H1 (cell line): ENCODE measurements around the gene WSCD1. TPM values are rescaled to one million over a fixed set of nuclear protein-coding genes. Genes with fewer than 3 reads are reported as not detected.

Source experiments
- CTCF ChIA-PET: fragments of 300-600 bp; sonication (Branson Sonifier 250); formaldehyde crosslinking; loops from one replicate; lab custom pipeline; 2021; ENCODE audit not compliant: partially characterized antibody; lab: Charles Lee
- POLR2A ChIA-PET: fragments of 300-600 bp; sonication (Branson Sonifier 250); formaldehyde crosslinking; loops from one replicate; lab custom pipeline; 2021; ENCODE audit warnings: inconsistent platforms; ENCODE audit not compliant: partially characterized antibody; lab: Charles Lee
- DNase-seq, 2 experiments: peaks; one replicate each; pipeline versions ENCODE4 v3.0.0 to v3.0.0-alpha.2; 2010 to 2022; ENCODE audit warnings: low spot score in 2 of 2, low read depth in 1 of 2, mixed read lengths in 1 of 2
- FAIRE-seq: peaks from 2 replicates; lab custom pipeline; 2011; peaks lifted over from hg19 to GRCh38; lab: Jason Lieb, UNC
- H2AFZ ChIP-seq: 2 replicates; pipeline ENCODE4 v1.8.1; 2012; ENCODE audit warnings: low read length, inconsistent platforms
- H2AK5ac ChIP-seq: 2 replicates; pipeline ENCODE4 v1.6.1; 2013; ENCODE audit warnings: low read depth, low read length
- H2BK120ac ChIP-seq: replicated peaks from 2 replicates; pipeline ENCODE3; 2013; ENCODE audit warnings: low read depth, low read length, inconsistent platforms
- H2BK12ac ChIP-seq: 2 replicates; pipeline ENCODE4 v1.6.1; 2013; ENCODE audit warnings: low read depth, low read length
- H2BK15ac ChIP-seq: 2 replicates; pipeline ENCODE4 v1.6.1; 2013; ENCODE audit warnings: low read length
- H2BK20ac ChIP-seq: 2 replicates; pipeline ENCODE4 v1.6.1; 2013; ENCODE audit warnings: low read length
- H2BK5ac ChIP-seq: 2 replicates; pipeline ENCODE4 v1.6.1; 2013; ENCODE audit warnings: low read depth, low read length
- H3K14ac ChIP-seq: 2 replicates; pipeline ENCODE4 v1.6.1; 2013; ENCODE audit warnings: inconsistent platforms; ENCODE audit not compliant: insufficient read length
- H3K18ac ChIP-seq: 2 replicates; pipeline ENCODE4 v1.6.1; 2013; ENCODE audit warnings: low read length; ENCODE audit errors: extremely low read depth
- H3K23ac ChIP-seq: 2 replicates; pipeline ENCODE4 v1.6.1; 2013; ENCODE audit warnings: inconsistent platforms; ENCODE audit not compliant: insufficient read length
- H3K23me2 ChIP-seq: 2 replicates; pipeline ENCODE4 v1.6.1; 2013; ENCODE audit warnings: low read depth, low read length
- H3K27ac ChIP-seq: 2 replicates; pipeline ENCODE4 v1.6.1; 2011; ENCODE audit warnings: low read depth, low read length, inconsistent platforms
- H3K27me3 ChIP-seq, 4 experiments: replicated peaks in 1 of 4; 1 replicate in 1 of 4; 2 replicates in 3 of 4; pipeline versions ENCODE4 v1.6.1 to v1.8.1; 2011 to 2013; ENCODE audit warnings: low read length in 3 of 4, mild to moderate bottlenecking in 3 of 4, inconsistent platforms in 2 of 4, mixed read lengths in 2 of 4, moderate library complexity in 1 of 4; ENCODE audit not compliant: control insufficient read depth in 3 of 4, insufficient read depth in 3 of 4; ENCODE audit errors: extremely low read depth in 1 of 4
- H3K36me3 ChIP-seq, 4 experiments: 2 replicates each; pipeline versions ENCODE4 v1.6.1 to v1.8.1; 2011 to 2013; ENCODE audit warnings: mild to moderate bottlenecking in 4 of 4, low read length in 3 of 4, moderate library complexity in 2 of 4, control low read depth in 1 of 4, inconsistent platforms in 1 of 4; ENCODE audit not compliant: insufficient read depth in 4 of 4, control insufficient read depth in 2 of 4
- H3K4ac ChIP-seq: replicated peaks from 2 replicates; pipeline ENCODE3; 2013; ENCODE audit warnings: low read length, low read depth, mixed read lengths, inconsistent platforms; ENCODE audit not compliant: insufficient read length
- H3K4me1 ChIP-seq, 4 experiments: replicated peaks in 1 of 4; 1 replicate in 1 of 4; 2 replicates in 3 of 4; pipeline versions ENCODE4 v1.6.1 to v1.8.1; 2011 to 2013; ENCODE audit warnings: low read length in 3 of 4, inconsistent platforms in 2 of 4, mixed read lengths in 1 of 4; ENCODE audit not compliant: insufficient read depth in 4 of 4, control insufficient read depth in 3 of 4
- H3K4me2 ChIP-seq, 2 experiments: 2 replicates each; pipeline versions ENCODE4 v1.6.1 to v1.8.1; 2011 to 2013; ENCODE audit warnings: low read depth in 2 of 2, low read length in 2 of 2, control low read depth in 1 of 2, inconsistent platforms in 1 of 2, mild to moderate bottlenecking in 1 of 2; ENCODE audit not compliant: insufficient read depth in 1 of 2
- H3K4me3 ChIP-seq, 4 experiments: fragments of 200-600, 300-600 bp in 1 of 4; sonication (generic), shearing (Covaris generic), sonication (Bioruptor Twin) in 1 of 4; 2 replicates each; pipeline versions ENCODE4 v1.5.1 to v1.8.1; 2011 to 2016; ENCODE audit warnings: low read length in 4 of 4, low read depth in 3 of 4, control low read depth in 2 of 4, inconsistent platforms in 2 of 4, mild to moderate bottlenecking in 2 of 4, mixed read lengths in 1 of 4, moderate library complexity in 1 of 4; ENCODE audit not compliant: insufficient read depth in 2 of 4; ENCODE audit errors: extremely low read depth in 1 of 4
- H3K56ac ChIP-seq: replicated peaks from 2 replicates; pipeline ENCODE3; 2013; ENCODE audit warnings: low read depth, mild to moderate bottlenecking, mixed read lengths, low read length, inconsistent platforms; ENCODE audit not compliant: insufficient read length
- H3K79me1 ChIP-seq: 2 replicates; pipeline ENCODE4 v1.6.1; 2013; ENCODE audit warnings: low read depth, low read length, control low read depth
- H3K79me2 ChIP-seq, 2 experiments: 2 replicates each; pipeline versions ENCODE4 v1.6.1 to v1.8.1; 2012 to 2013; ENCODE audit warnings: low read length in 2 of 2, mild to moderate bottlenecking in 2 of 2, inconsistent platforms in 1 of 2; ENCODE audit not compliant: insufficient read depth in 2 of 2, control insufficient read depth in 1 of 2
- H3K9ac ChIP-seq, 4 experiments: replicated peaks in 1 of 4; 1 replicate in 1 of 4; 2 replicates in 3 of 4; pipeline versions ENCODE4 v1.6.1 to v1.8.1; 2011 to 2013; ENCODE audit warnings: low read depth in 3 of 4, low read length in 3 of 4, control low read depth in 2 of 4, mild to moderate bottlenecking in 2 of 4, moderate library complexity in 2 of 4, inconsistent platforms in 1 of 4; ENCODE audit errors: extremely low read depth in 1 of 4
- H3K9me3 ChIP-seq, 2 experiments: 2 replicates each; pipeline versions ENCODE4 v1.6.1 to v1.8.1; 2012 to 2013; ENCODE audit warnings: mild to moderate bottlenecking in 2 of 2, moderate library complexity in 2 of 2, control low read depth in 1 of 2, inconsistent platforms in 1 of 2, low read depth in 1 of 2, low read length in 1 of 2, mixed read lengths in 1 of 2; ENCODE audit not compliant: insufficient read depth in 2 of 2
- H4K20me1 ChIP-seq, 2 experiments: replicated peaks in 1 of 2; 2 replicates each; pipeline versions ENCODE3 to v1.8.1; 2011 to 2013; ENCODE audit warnings: inconsistent platforms in 2 of 2, low read length in 2 of 2, mild to moderate bottlenecking in 1 of 2; ENCODE audit not compliant: insufficient read depth in 2 of 2, control insufficient read depth in 1 of 2
- H4K5ac ChIP-seq: 2 replicates; pipeline ENCODE4 v1.6.1; 2013; ENCODE audit warnings: low read length, low read depth, mixed read lengths, inconsistent platforms; ENCODE audit not compliant: insufficient read length
- H4K8ac ChIP-seq: 2 replicates; pipeline ENCODE4 v1.8.0; 2013; ENCODE audit warnings: mild to moderate bottlenecking, moderate library complexity, low read length, inconsistent platforms; ENCODE audit not compliant: insufficient read depth; ENCODE audit errors: extremely low read depth
- H4K91ac ChIP-seq: replicated peaks from 2 replicates; pipeline ENCODE3; 2013; ENCODE audit warnings: low read length, mixed read lengths, inconsistent platforms; ENCODE audit not compliant: insufficient read length
- BCL11A ChIP-seq, 2 experiments: IDR thresholded peaks; one replicate each; pipeline ENCODE4 v1.6.1; 2011; ENCODE audit warnings: low read depth in 2 of 2, low read length in 2 of 2, mild to moderate bottlenecking in 2 of 2
- EP300 ChIP-seq, 2 experiments: IDR thresholded peaks; 1 replicate in 1 of 2; 2 replicates in 1 of 2; pipeline ENCODE4 v1.6.1; 2011 to 2012; ENCODE audit warnings: low read depth in 2 of 2, low read length in 2 of 2, mild to moderate bottlenecking in 2 of 2, borderline replicate concordance in 1 of 2, inconsistent platforms in 1 of 2, moderate library complexity in 1 of 2
- JUN ChIP-seq: IDR thresholded peaks from 2 replicates; pipeline ENCODE4 v1.6.1; 2011; ENCODE audit warnings: low read depth, mild to moderate bottlenecking, improper control_type of control experiment, low read length
- RBBP5 ChIP-seq: IDR thresholded peaks from 2 replicates; pipeline ENCODE4 v1.7.1; 2012; ENCODE audit warnings: low read depth, mild to moderate bottlenecking, inconsistent platforms, low read length, moderate library complexity, borderline replicate concordance
- SP2 ChIP-seq: IDR thresholded peaks from 2 replicates; pipeline ENCODE4 v1.6.1; 2012; ENCODE audit warnings: mild to moderate bottlenecking, low read length, inconsistent platforms
- WGBS, 2 experiments: shearing (Covaris generic) in 1 of 2; methylation state at CpG; one replicate each; pipeline versions ENCODE4 v1.1.6 to v1.1.7; 2013 to 2015; ENCODE audit warnings: low lambda C conversion rate in 2 of 2, mixed read lengths in 2 of 2, inconsistent platforms in 1 of 2, low coverage in 1 of 2, missing lambda C conversion rate in 1 of 2; ENCODE audit not compliant: insufficient replicate concordance in 2 of 2, insufficient coverage in 1 of 2, insufficient read length in 1 of 2; ENCODE audit errors: extremely low coverage in 1 of 2, missing lambda C conversion rate in 1 of 2; 5-methylcytosine and 5-hydroxymethylcytosine counted together
- polyA plus RNA-seq, 7 experiments: library from polyadenylated mRNA; depleted of rRNA in 3 of 7; stranded (reverse) in 5 of 7; unstranded in 2 of 7; fragments of >200 nt in 5 of 7; fragments of 200-250 nt in 2 of 7; gene quantifications; 1 replicate in 5 of 7; 2 replicates in 1 of 7; 4 replicates in 1 of 7; pipeline versions ENCODE4 v1.2.1 to v1.2.3, GENCODE V29; 2011 to 2013; ENCODE audit warnings: missing spikeins in 2 of 7, mixed read lengths in 2 of 7
- total RNA-seq: library from RNA; stranded (reverse); fragmentation: NEBNext Ultra II Directional; extraction: Animal tissue kit (Norgen Biotek cat#: 25700); gene quantifications from 2 replicates; pipeline ENCODE4 v1.2.1, GENCODE V29; 2021

The WSCD1 gene
- total and polyA plus RNA-seq, 2 of the 8 experiments (the other 6 are each of a cell fraction or from before 2014, with no cell fraction given) = 21.9 to 39.0 TPM

DNA sequence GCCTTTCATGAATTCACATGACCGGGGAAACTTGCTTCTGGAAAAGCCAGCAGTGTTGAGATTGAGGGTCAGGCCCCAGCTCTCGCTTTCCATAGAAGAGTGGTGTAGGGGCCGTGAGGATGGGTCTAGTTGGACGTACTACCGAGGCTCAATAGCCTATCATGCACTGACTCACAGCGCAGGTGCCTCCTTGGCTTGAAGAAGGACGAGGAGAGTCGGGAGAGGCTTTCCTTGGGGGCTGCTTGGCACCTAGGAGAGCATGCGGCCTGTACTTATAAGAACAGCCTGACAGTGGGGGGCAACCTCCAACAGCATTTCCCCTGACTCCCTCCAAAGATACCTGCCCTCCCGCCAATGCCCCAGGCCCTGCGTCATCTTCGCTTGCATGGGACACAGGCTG lies 37.6 kb downstream of the WSCD1 start:
- Histone ChIP-seq H3K79me2 (no peaks in the 10 kb centered on the region), H3K23me2 (no peaks in the 10 kb centered on the region)

More for the DNA sequence above, 37.6 kb downstream of the WSCD1 start:
- FAIRE-seq = no peak
- no peak overlapping the region for H3K27ac ChIP-seq
- no peaks in the 10 kb centered on the region for H3K79me1 ChIP-seq
- H3K9me3 ChIP-seq = no peaks in the 10 kb centered on the region; a peak in 1 of 4 replicates
- no peaks in the 10 kb centered on the region for H3K27me3 ChIP-seq
- peaks cover 0 to 8% (median 2%) of the 10 kb centered on the region in 4 experiments; a peak in 2 of 8 replicates for H3K36me3 ChIP-seq
- no peak for DNase-seq
- no peak overlapping the region for H3K23ac ChIP-seq
- CTCF ChIA-PET = interaction anchor here (1.1 kb wide), 1 partner anchor 39 kb away, joined by 3 read pairs; no protein-coding TSS in a partner anchor
- H4K5ac ChIP-seq = no peak overlapping the region
- no peak overlapping the region for H4K91ac ChIP-seq
- TF ChIP-seq SP2 (no peak), JUN (no peak), RBBP5 (no peak), EP300 (IDR thresholded peaks at IDR 0.05; ENCODE audit: borderline replicate concordance in 1 of 2, low read depth in 2 of 2, low read length in 2 of 2) (no peak), BCL11A (IDR thresholded peaks at IDR 0.05; ENCODE audit: low read depth in 2 of 2, low read length in 2 of 2) (no peak)
- no peak overlapping the region for H3K56ac ChIP-seq
- H2BK15ac ChIP-seq = no peak overlapping the region
- H3K18ac ChIP-seq = no peak overlapping the region
- H2BK12ac ChIP-seq = no peak overlapping the region
- no peak overlapping the region for H2AFZ ChIP-seq
- no peak overlapping the region for H3K4ac ChIP-seq
- no peak overlapping the region for H3K14ac ChIP-seq
- no peak overlapping the region for H2BK120ac ChIP-seq
- no peak overlapping the region for H3K4me3 ChIP-seq
- no peak overlapping the region for H4K8ac ChIP-seq
- no peak overlapping the region for H3K4me2 ChIP-seq
- POLR2A ChIA-PET = no interaction called here
- H3K4me1 ChIP-seq = peaks cover 0 to 3% (median 0%) of the 10 kb centered on the region in 4 experiments; a peak in 1 of 7 replicates
- no peak overlapping the region for H2AK5ac ChIP-seq
- no peak overlapping the region for H2BK20ac ChIP-seq
- H3K9ac ChIP-seq = no peak overlapping the region
- no peak overlapping the region for H2BK5ac ChIP-seq
- no peaks in the 10 kb centered on the region for H4K20me1 ChIP-seq
- WGBS, 2 experiments = 95% methylated on average over 12 of the region's 12 CpGs; no CpG with 5 or more reads in 1 of the 2 experiments
